Peyer's patch (tissue), 4 donors: ENCODE results near the gene PAK2.
"Not testable (repeated sequence)": the region's sequence is repeated elsewhere in the genome, so short reads cannot be mapped to it uniquely, and the experiment has no call there.

ENCODE experiments used
- POLR2A ChIP-seq, 2 donors: fragments of 450-650 bp; IDR thresholded peaks; one replicate each; pipeline ENCODE4 v1.5.1; 2017; ENCODE audit warnings: antibody characterized with exemption in 2 of 2, mild to moderate bottlenecking in 2 of 2, moderate library complexity in 2 of 2
- TF ChIP-seq, protein P1 (sequence below), 6 experiments: fragments of 450-650 bp in 4 of 6; fragments of 200-600 bp in 2 of 6; sonication (generic) in 1 of 6; IDR thresholded peaks; one replicate each; pipeline ENCODE4 v1.5.1; 2017 to 2019; ENCODE audit warnings: antibody characterized with exemption in 6 of 6, mild to moderate bottlenecking in 3 of 6, moderate library complexity in 1 of 6

DNA sequence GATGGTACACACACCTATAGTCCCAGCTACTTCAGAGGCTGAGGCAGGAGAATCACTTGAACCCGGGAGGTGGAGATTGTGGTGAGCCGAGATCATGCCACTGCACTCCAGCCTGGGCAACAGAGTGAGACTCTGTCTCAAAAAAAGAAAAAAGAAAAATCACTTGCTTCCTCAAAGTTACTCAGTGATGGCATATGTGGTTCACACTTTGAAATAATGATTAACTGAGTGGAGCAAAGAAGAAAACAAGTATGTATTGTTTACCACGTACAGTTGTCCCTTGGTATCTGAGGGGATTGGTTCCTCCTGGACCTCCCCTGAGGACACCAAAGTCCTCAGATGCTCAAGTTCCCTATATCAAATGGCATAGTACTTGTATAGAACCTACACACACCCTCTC lies 22.5 kb upstream of the PAK2 start:
- TF ChIP-seq POLR2A (IDR thresholded peaks at IDR 0.05), result not testable (repeated sequence)
- TF ChIP-seq, protein P1, sequence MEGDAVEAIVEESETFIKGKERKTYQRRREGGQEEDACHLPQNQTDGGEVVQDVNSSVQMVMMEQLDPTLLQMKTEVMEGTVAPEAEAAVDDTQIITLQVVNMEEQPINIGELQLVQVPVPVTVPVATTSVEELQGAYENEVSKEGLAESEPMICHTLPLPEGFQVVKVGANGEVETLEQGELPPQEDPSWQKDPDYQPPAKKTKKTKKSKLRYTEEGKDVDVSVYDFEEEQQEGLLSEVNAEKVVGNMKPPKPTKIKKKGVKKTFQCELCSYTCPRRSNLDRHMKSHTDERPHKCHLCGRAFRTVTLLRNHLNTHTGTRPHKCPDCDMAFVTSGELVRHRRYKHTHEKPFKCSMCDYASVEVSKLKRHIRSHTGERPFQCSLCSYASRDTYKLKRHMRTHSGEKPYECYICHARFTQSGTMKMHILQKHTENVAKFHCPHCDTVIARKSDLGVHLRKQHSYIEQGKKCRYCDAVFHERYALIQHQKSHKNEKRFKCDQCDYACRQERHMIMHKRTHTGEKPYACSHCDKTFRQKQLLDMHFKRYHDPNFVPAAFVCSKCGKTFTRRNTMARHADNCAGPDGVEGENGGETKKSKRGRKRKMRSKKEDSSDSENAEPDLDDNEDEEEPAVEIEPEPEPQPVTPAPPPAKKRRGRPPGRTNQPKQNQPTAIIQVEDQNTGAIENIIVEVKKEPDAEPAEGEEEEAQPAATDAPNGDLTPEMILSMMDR (IDR thresholded peaks at IDR 0.05), result not testable (repeated sequence)
